ENCODE data around the gene COX11.

The COX11 gene

GRCh38 chr17:54968262-54968987 is at the start of gene COX11, which contains the start of gene STXBP4:
TSS of gene COX11 (minus strand) at chr17:54968654. CDS start at chr17:54968646, 8 bp downstream.
TSS of gene STXBP4 (plus strand) at chr17:54968765. CDS start at chr17:54986220, 17,455 bp downstream.
- peak; percentile 82 to 84 (median 83) for DNase-seq (ENCODE audit: low read depth in 2 of 3, low spot score in 2 of 3)

GRCh38 chr17:55005520-55005919 is 37.1 kb upstream of the COX11 start:
- no peak for DNase-seq (ENCODE audit: low read depth in 2 of 3, low spot score in 2 of 3)

- no peak for DNase-seq (ENCODE audit: low read depth in 2 of 3, low spot score in 2 of 3)
These were observed 36.0 kb upstream of the COX11 start for GRCh38 chr17:55004484-55004883.

- DNase-seq (ENCODE audit: low read depth in 2 of 3, low spot score in 2 of 3), result no peak
These were observed 34.0 kb upstream of the COX11 start for GRCh38 chr17:55002458-55002857.

- no peak for DNase-seq (ENCODE audit: low read depth in 2 of 3, low spot score in 2 of 3)
These were observed 28.0 kb upstream of the COX11 start for GRCh38 chr17:54996441-54996840.

- DNase-seq (ENCODE audit: low read depth in 2 of 3, low spot score in 2 of 3), result no peak
These were observed 24.6 kb upstream of the COX11 start for GRCh38 chr17:54992797-54993639.

- DNase-seq (ENCODE audit: low read depth in 2 of 3, low spot score in 2 of 3), result no peak
These were observed 23.1 kb upstream of the COX11 start for GRCh38 chr17:54991567-54991966.

GRCh38 chr17:54990118-54990517 is 21.7 kb upstream of the COX11 start:
- no peak for DNase-seq (ENCODE audit: low read depth in 2 of 3, low spot score in 2 of 3)

GRCh38 chr17:54985476-54985875 is 17.0 kb upstream of the COX11 start:
- no peak for DNase-seq (ENCODE audit: low read depth in 2 of 3, low spot score in 2 of 3)

GRCh38 chr17:54983260-54983659 is 14.8 kb upstream of the COX11 start:
- no peak for DNase-seq (ENCODE audit: low read depth in 2 of 3, low spot score in 2 of 3)

GRCh38 chr17:54982399-54982798 is 13.9 kb upstream of the COX11 start:
- DNase-seq (ENCODE audit: low read depth in 2 of 3, low spot score in 2 of 3), result no peak

GRCh38 chr17:54980375-54980774 is 11.9 kb upstream of the COX11 start:
- no peak for DNase-seq (ENCODE audit: low read depth in 2 of 3, low spot score in 2 of 3)

GRCh38 chr17:54979657-54980056 is 11.2 kb upstream of the COX11 start:
- DNase-seq (ENCODE audit: low read depth in 2 of 3, low spot score in 2 of 3), result no peak

- no peak for DNase-seq (ENCODE audit: low read depth in 2 of 3, low spot score in 2 of 3)
These were observed 9.3 kb upstream of the COX11 start for GRCh38 chr17:54977744-54978143.

- no peak for DNase-seq (ENCODE audit: low read depth in 2 of 3, low spot score in 2 of 3)
These were observed 7.9 kb upstream of the COX11 start for GRCh38 chr17:54976316-54976715.

- no peak for DNase-seq (ENCODE audit: low read depth in 2 of 3, low spot score in 2 of 3)
These were observed 6.3 kb upstream of the COX11 start for GRCh38 chr17:54974759-54975158.

- DNase-seq (ENCODE audit: low read depth in 2 of 3, low spot score in 2 of 3), result no peak
These were observed 4.1 kb upstream of the COX11 start for GRCh38 chr17:54972406-54973138.

- no peak for DNase-seq (ENCODE audit: low read depth in 2 of 3, low spot score in 2 of 3)
These were observed 3.4 kb upstream of the COX11 start for GRCh38 chr17:54971901-54972300.

GRCh38 chr17:54971147-54971546 is 2.7 kb upstream of the COX11 start:
- DNase-seq (ENCODE audit: low read depth in 2 of 3, low spot score in 2 of 3), result no peak

- DNase-seq (ENCODE audit: low read depth in 2 of 3, low spot score in 2 of 3), result no peak
These were observed 1.5 kb upstream of the COX11 start for GRCh38 chr17:54969658-54970572.

GRCh38 chr17:54968988-54969332 is 506 bp upstream of the COX11 start:
- DNase-seq (ENCODE audit: low read depth in 2 of 3, low spot score in 2 of 3), result no peak
